Right hindlimb (tissue), 1 donor: ENCODE measurements around the gene ZMYND11.
"Not testable (repeated sequence)": the region's sequence is repeated elsewhere in the genome, so short reads cannot be mapped to it uniquely, and the experiment has no call there.

Experiments
- DNase-seq: peaks from one replicate; pipeline ENCODE4 v3.0.0-alpha.2; 2018

Gene ZMYND11

GRCh38 chr10:134247-135131, 766 bp upstream of the ZMYND11 start:
- peak; percentile 58 for DNase-seq

- peak; percentile 75 for DNase-seq
Measured at GRCh38 chr10:135601-136464, 578 bp downstream of the ZMYND11 start.

- DNase-seq: no peak
Measured at GRCh38 chr10:136465-136762, 1.2 kb downstream of the ZMYND11 start.

- DNase-seq: peak; percentile 22
Measured at GRCh38 chr10:137031-137430, 1.8 kb downstream of the ZMYND11 start.

- DNase-seq: no peak
Measured at GRCh38 chr10:137606-138005, 2.4 kb downstream of the ZMYND11 start.

GRCh38 chr10:142371-142770, 7.1 kb downstream of the ZMYND11 start:
- DNase-seq: no peak

GRCh38 chr10:152915-153314, 17.7 kb downstream of the ZMYND11 start:
- DNase-seq: no peak

GRCh38 chr10:154348-154747, 19.1 kb downstream of the ZMYND11 start:
- no peak for DNase-seq

- DNase-seq: no peak
Measured at GRCh38 chr10:167383-167782, 32.1 kb downstream of the ZMYND11 start.

- no peak for DNase-seq
Measured at GRCh38 chr10:173741-174140, 38.5 kb downstream of the ZMYND11 start.

GRCh38 chr10:176677-177076, 41.4 kb downstream of the ZMYND11 start:
- DNase-seq: no peak

- DNase-seq: no peak
Measured at GRCh38 chr10:178208-178607, 43.0 kb downstream of the ZMYND11 start.

GRCh38 chr10:178723-179122, 43.5 kb downstream of the ZMYND11 start:
- no peak for DNase-seq

- no peak for DNase-seq
Measured at GRCh38 chr10:182441-183201, 47.4 kb downstream of the ZMYND11 start.

- DNase-seq: no peak
Measured at GRCh38 chr10:184174-184573, 48.9 kb downstream of the ZMYND11 start.

- DNase-seq: no peak
Measured at GRCh38 chr10:184911-185310, 49.7 kb downstream of the ZMYND11 start.

GRCh38 chr10:185571-185970, 50.3 kb downstream of the ZMYND11 start:
- not testable (repeated sequence) for DNase-seq

GRCh38 chr10:186911-187310, 51.7 kb downstream of the ZMYND11 start:
- DNase-seq: no peak

- DNase-seq: no peak
Measured at GRCh38 chr10:188546-188945, 53.3 kb downstream of the ZMYND11 start.

- DNase-seq: no peak
Measured at GRCh38 chr10:190216-190615, 55.0 kb downstream of the ZMYND11 start.

- DNase-seq: no peak
Measured at GRCh38 chr10:191703-192518, 56.7 kb downstream of the ZMYND11 start.

- no peak for DNase-seq
Measured at GRCh38 chr10:194281-194680, 59.0 kb downstream of the ZMYND11 start.
